Activated naive CD8-positive, alpha-beta T cell treated with anti-CD3 and anti-CD28 coated beads, Interleukin-2, amount 50 U/mL, for 24 hours (primary cell): Measurements from ENCODE around the gene ZNF653.

Source experiments
- ATAC-seq: fragments of 150-1000 bp; cut with Tn5 transposase; one replicate; pipeline ENCODE4 v1.10.0; 2021
- DNase-seq: peaks from one replicate; pipeline ENCODE4 v3.0.0; 2021
- H3K27ac Mint-ChIP-seq: one replicate; pipeline ENCODE4 v1.8.0; 2021; ENCODE audit warnings: mild to moderate bottlenecking, mixed read lengths
- H3K27me3 Mint-ChIP-seq: one replicate; pipeline ENCODE4 v1.8.0; 2021; ENCODE audit warnings: mixed read lengths
- H3K36me3 Mint-ChIP-seq: one replicate; pipeline ENCODE4 v1.8.0; 2021; ENCODE audit warnings: low read depth, mixed read lengths
- H3K4me1 Mint-ChIP-seq: one replicate; pipeline ENCODE4 v1.8.0; 2021; ENCODE audit warnings: mixed read lengths
- H3K4me3 Mint-ChIP-seq: one replicate; pipeline ENCODE4 v1.8.0; 2021; ENCODE audit warnings: mild to moderate bottlenecking, moderate library complexity, mixed read lengths
- H3K9me3 Mint-ChIP-seq: one replicate; pipeline ENCODE4 v1.8.0; 2021; ENCODE audit warnings: mixed read lengths

Gene ZNF653

GRCh38 chr19:11535792-11536595 lies 30.4 kb upstream of the ZNF653 start:
- DNase-seq (peak; percentile 95), ATAC-seq (peak; percentile 68)
- peaks cover 27% of the 10 kb centered on the region for H3K4me1 Mint-ChIP-seq
- H3K27ac Mint-ChIP-seq, result peak overlapping the region; percentile 39
- H3K27me3 Mint-ChIP-seq, result peaks cover 22% of the 10 kb centered on the region
- H3K4me3 Mint-ChIP-seq, result peak overlapping the region; percentile 16
- no peaks in the 10 kb centered on the region for H3K36me3 Mint-ChIP-seq
- H3K9me3 Mint-ChIP-seq, result no peaks in the 10 kb centered on the region

GRCh38 chr19:11534948-11535347 lies 29.3 kb upstream of the ZNF653 start:
- no peak overlapping the region for H3K27ac Mint-ChIP-seq

GRCh38 chr19:11534538-11534937 lies 28.9 kb upstream of the ZNF653 start:
- no peaks in the 10 kb centered on the region for H3K36me3 Mint-ChIP-seq
- no peak overlapping the region for H3K4me3 Mint-ChIP-seq
- H3K27ac Mint-ChIP-seq, result no peak overlapping the region
- ATAC-seq, result no peak
- H3K9me3 Mint-ChIP-seq, result no peaks in the 10 kb centered on the region
- no peak for DNase-seq
- peaks cover 29% of the 10 kb centered on the region for H3K4me1 Mint-ChIP-seq
- peaks cover 17% of the 10 kb centered on the region for H3K27me3 Mint-ChIP-seq

More at GRCh38 chr19:11534948-11535347, 29.3 kb upstream of the ZNF653 start:
- DNase-seq (no peak), ATAC-seq (no peak)
- H3K27me3 Mint-ChIP-seq, result peaks cover 17% of the 10 kb centered on the region
- H3K4me1 Mint-ChIP-seq, result peaks cover 29% of the 10 kb centered on the region
- H3K36me3 Mint-ChIP-seq, result no peaks in the 10 kb centered on the region
- no peak overlapping the region for H3K4me3 Mint-ChIP-seq
- H3K9me3 Mint-ChIP-seq, result no peaks in the 10 kb centered on the region

GRCh38 chr19:11530432-11530831 lies 24.8 kb upstream of the ZNF653 start:
- H3K27ac Mint-ChIP-seq, result no peak overlapping the region
- no peak overlapping the region for H3K4me3 Mint-ChIP-seq
- DNase-seq (peak; percentile 63), ATAC-seq (no peak)
- peaks cover 4% of the 10 kb centered on the region for H3K27me3 Mint-ChIP-seq
- peaks cover 38% of the 10 kb centered on the region for H3K4me1 Mint-ChIP-seq
- H3K9me3 Mint-ChIP-seq, result no peaks in the 10 kb centered on the region
- H3K36me3 Mint-ChIP-seq, result peaks cover 5% of the 10 kb centered on the region

- Mint-ChIP-seq H3K27ac (peak within 1 kb of the TSS; percentile 93), H3K27me3 (no peaks in the 10 kb centered on the region), H3K4me1 (peaks cover 34% of the 10 kb centered on the region), H3K36me3 (peaks cover 6% of the 10 kb centered on the region), H3K9me3 (no peaks in the 10 kb centered on the region), H3K4me3 (peak within 1 kb of the TSS; percentile 95)
- ATAC-seq, result peak; percentile 95
- peak; percentile 92 for DNase-seq
Measured at GRCh38 chr19:11528551-11529341, 23.1 kb upstream of the ZNF653 start, which contains the start of gene ECSIT. ECSIT (minus strand) TSS chr19:11529134; CDS start chr19:11519170, 9,964 bp downstream.

GRCh38 chr19:11519138-11519537 lies 13.5 kb upstream of the ZNF653 start:
- peaks cover 18% of the 10 kb centered on the region for H3K36me3 Mint-ChIP-seq
- no peaks in the 10 kb centered on the region for H3K9me3 Mint-ChIP-seq
- no peaks in the 10 kb centered on the region for H3K4me1 Mint-ChIP-seq
- DNase-seq (no peak), ATAC-seq (no peak)
- H3K4me3 Mint-ChIP-seq, result no peak overlapping the region
- no peak overlapping the region for H3K27ac Mint-ChIP-seq
- no peaks in the 10 kb centered on the region for H3K27me3 Mint-ChIP-seq

- DNase-seq (no peak), ATAC-seq (no peak)
- Mint-ChIP-seq H3K27ac (no peak overlapping the region), H3K27me3 (no peaks in the 10 kb centered on the region), H3K36me3 (peaks cover 23% of the 10 kb centered on the region), H3K4me1 (no peaks in the 10 kb centered on the region), H3K9me3 (no peaks in the 10 kb centered on the region), H3K4me3 (no peak overlapping the region)
Measured at GRCh38 chr19:11513946-11514345, 8.3 kb upstream of the ZNF653 start.

- Mint-ChIP-seq H3K4me3 (no peak overlapping the region), H3K27me3 (no peaks in the 10 kb centered on the region), H3K9me3 (no peaks in the 10 kb centered on the region), H3K4me1 (peaks cover 10% of the 10 kb centered on the region), H3K27ac (no peak overlapping the region), H3K36me3 (peaks cover 15% of the 10 kb centered on the region)
- ATAC-seq (no peak), DNase-seq (no peak)
Measured at GRCh38 chr19:11510444-11510843, 4.8 kb upstream of the ZNF653 start.

GRCh38 chr19:11507370-11508078 lies 1.9 kb upstream of the ZNF653 start:
- Mint-ChIP-seq H3K27me3 (no peaks in the 10 kb centered on the region), H3K27ac (peak overlapping the region; percentile 22), H3K9me3 (no peaks in the 10 kb centered on the region), H3K36me3 (peaks cover 13% of the 10 kb centered on the region), H3K4me1 (peaks cover 17% of the 10 kb centered on the region), H3K4me3 (peak overlapping the region; percentile 84)
- DNase-seq (no peak), ATAC-seq (no peak)

GRCh38 chr19:11506967-11507366 lies 1.3 kb upstream of the ZNF653 start:
- no peak for ATAC-seq
- no peaks in the 10 kb centered on the region for H3K9me3 Mint-ChIP-seq
- H3K4me1 Mint-ChIP-seq, result peaks cover 17% of the 10 kb centered on the region
- H3K27me3 Mint-ChIP-seq, result no peaks in the 10 kb centered on the region
- DNase-seq, result no peak
- peaks cover 11% of the 10 kb centered on the region for H3K36me3 Mint-ChIP-seq
- H3K4me3 Mint-ChIP-seq, result peak overlapping the region; percentile 84
- peak overlapping the region; percentile 95 for H3K27ac Mint-ChIP-seq

GRCh38 chr19:11506101-11506555 lies 489 bp upstream of the ZNF653 start:
- no peaks in the 10 kb centered on the region for H3K27me3 Mint-ChIP-seq
- H3K36me3 Mint-ChIP-seq, result peaks cover 8% of the 10 kb centered on the region
- ATAC-seq (peak; percentile 21), DNase-seq (no peak)
- peak overlapping the region; percentile 95 for H3K27ac Mint-ChIP-seq
- peak overlapping the region; percentile 84 for H3K4me3 Mint-ChIP-seq
- H3K4me1 Mint-ChIP-seq, result peaks cover 17% of the 10 kb centered on the region
- no peaks in the 10 kb centered on the region for H3K9me3 Mint-ChIP-seq

GRCh38 chr19:11505032-11505503 lies 571 bp downstream of the ZNF653 start:
- Mint-ChIP-seq H3K27me3 (no peaks in the 10 kb centered on the region), H3K9me3 (no peaks in the 10 kb centered on the region), H3K27ac (peak overlapping the region; percentile 64), H3K4me1 (peaks cover 17% of the 10 kb centered on the region), H3K4me3 (peak overlapping the region; percentile 84), H3K36me3 (peaks cover 6% of the 10 kb centered on the region)
- DNase-seq, result peak; percentile 98
- peak; percentile 94 for ATAC-seq

- ATAC-seq, result no peak
- Mint-ChIP-seq H3K4me1 (peaks cover 17% of the 10 kb centered on the region), H3K27ac (peak overlapping the region; percentile 64), H3K4me3 (peak overlapping the region; percentile 84), H3K9me3 (no peaks in the 10 kb centered on the region), H3K36me3 (peaks cover 6% of the 10 kb centered on the region), H3K27me3 (no peaks in the 10 kb centered on the region)
- no peak for DNase-seq
Measured at GRCh38 chr19:11504502-11505031, 1.1 kb downstream of the ZNF653 start.

GRCh38 chr19:11499890-11500420 lies 5.7 kb downstream of the ZNF653 start:
- Mint-ChIP-seq H3K4me3 (no peak overlapping the region), H3K27ac (no peak overlapping the region), H3K27me3 (no peaks in the 10 kb centered on the region), H3K4me1 (peaks cover 7% of the 10 kb centered on the region), H3K36me3 (peaks cover 6% of the 10 kb centered on the region), H3K9me3 (no peaks in the 10 kb centered on the region)
- ATAC-seq (no peak), DNase-seq (no peak)
